Measurements from ENCODE around the gene CCL22. TPM values are rescaled to one million over a fixed set of nuclear protein-coding genes. Genes with fewer than 3 reads are reported as not detected.
"Not testable (repeated sequence)": the region's sequence is repeated elsewhere in the genome, so short reads cannot be mapped to it uniquely, and the experiment has no call there.

The CCL22 gene
- total RNA-seq, 1 experiment from 2014 or later, result 0.66 TPM

DNA sequence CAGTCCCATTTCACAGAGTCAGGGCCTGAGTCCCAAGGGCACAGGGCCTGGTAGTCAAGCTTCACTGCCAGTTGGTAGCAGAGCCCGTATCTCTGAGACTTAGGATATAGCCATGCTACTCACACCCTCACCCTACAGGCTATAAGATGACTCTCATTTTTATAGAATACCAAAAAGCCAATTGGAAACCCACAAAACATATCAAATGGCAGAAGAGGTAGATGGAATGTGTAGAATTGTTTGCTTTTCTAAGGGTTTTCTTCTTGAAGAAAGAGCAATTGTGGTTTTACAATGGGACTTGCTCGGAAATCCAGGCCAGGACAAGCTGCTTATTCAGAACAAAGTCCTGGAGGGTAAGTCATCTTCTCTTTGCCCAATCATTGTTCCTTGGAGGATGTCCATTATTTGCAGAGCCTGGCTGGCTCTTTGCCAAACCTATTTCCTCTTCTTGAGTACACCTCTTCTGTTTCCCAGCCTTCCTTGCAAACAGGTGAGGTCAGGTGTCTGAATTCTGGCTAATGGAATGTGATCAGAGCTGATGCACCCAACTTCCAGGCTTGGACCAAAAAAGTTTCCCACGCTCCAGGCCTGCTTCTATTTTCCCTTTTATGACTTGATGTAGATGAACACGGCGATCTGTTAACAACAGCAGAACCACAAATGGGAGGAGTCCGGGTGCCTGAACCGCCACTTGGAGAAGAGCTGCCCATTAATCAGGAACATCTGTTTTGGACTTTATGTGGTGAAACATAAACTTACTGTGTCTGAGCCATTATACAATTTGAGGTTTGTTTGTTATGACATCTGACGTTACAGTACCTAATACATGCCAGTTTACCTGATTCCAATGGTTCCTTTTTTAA is 16.9 kb upstream of the CCL22 start:
- ATAC-seq (no peak), DNase-seq (ENCODE audit: low read depth, low spot score) (no peak)
- RAD21 ChIA-PET (ENCODE audit: low non-redundant PET in 1 of 2, low total read pairs in 2 of 2, uncharacterized antibody in 2 of 2, unreplicated experiment in 2 of 2), result no interaction called here
- no peaks in the 10 kb centered on the region for H4K20me1 ChIP-seq (ENCODE audit: insufficient read depth)
- H3K4me2 ChIP-seq (ENCODE audit: low read length), result no peak overlapping the region
- peaks cover 0 to 3% of the 10 kb centered on the region in 2 experiments; a peak in 1 of 4 replicates for H3K4me1 ChIP-seq (ENCODE audit: control insufficient read depth in 1 of 2, insufficient read depth in 2 of 2, low read length in 2 of 2)
- no peaks in the 10 kb centered on the region for H3K9me2 ChIP-seq (ENCODE audit: insufficient read depth)
- intact Hi-C loops (cut with micrococcal nuclease), result no loop called here
- no peaks in the 10 kb centered on the region for H3K27me3 ChIP-seq (ENCODE audit: insufficient read depth, low read length)
- H3K79me2 ChIP-seq (ENCODE audit: insufficient read depth, low read length), result no peaks in the 10 kb centered on the region
- no peak overlapping the region for H3K4me3 ChIP-seq (replicated peaks in 1 of 2; ENCODE audit: low read depth in 1 of 2, low read length in 2 of 2)
- POLR2A ChIA-PET, result no interaction called here
- BruUV-seq (replicated peaks), result no TSS peak
- H3K36me3 ChIP-seq (ENCODE audit: control insufficient read depth in 1 of 2, insufficient read depth in 2 of 2, low read length in 2 of 2), result no peaks in the 10 kb centered on the region
- no peak overlapping the region for H3K27ac ChIP-seq (ENCODE audit: low read depth, low read length)
- H3K9ac ChIP-seq (ENCODE audit: low read length), result no peak overlapping the region
- no peaks in the 10 kb centered on the region for H3K9me3 ChIP-seq (ENCODE audit: control insufficient read depth in 1 of 2, insufficient read depth in 1 of 2, low read depth in 1 of 2, low read length in 2 of 2)
- CTCF ChIA-PET, result no interaction called here
- TF ChIP-seq CEBPB (IDR thresholded peaks at IDR 0.05; ENCODE audit: low read depth) (no peak), ZFX (IDR thresholded peaks at IDR 0.05) (no peak), YY1 (IDR thresholded peaks at IDR 0.05; ENCODE audit: extremely low read depth, insufficient replicate concordance, low read depth, low read length) (no peak)
- no peak overlapping the region for H2AFZ ChIP-seq (ENCODE audit: low read depth, low read length, poor library complexity, severe bottlenecking)

DNA sequence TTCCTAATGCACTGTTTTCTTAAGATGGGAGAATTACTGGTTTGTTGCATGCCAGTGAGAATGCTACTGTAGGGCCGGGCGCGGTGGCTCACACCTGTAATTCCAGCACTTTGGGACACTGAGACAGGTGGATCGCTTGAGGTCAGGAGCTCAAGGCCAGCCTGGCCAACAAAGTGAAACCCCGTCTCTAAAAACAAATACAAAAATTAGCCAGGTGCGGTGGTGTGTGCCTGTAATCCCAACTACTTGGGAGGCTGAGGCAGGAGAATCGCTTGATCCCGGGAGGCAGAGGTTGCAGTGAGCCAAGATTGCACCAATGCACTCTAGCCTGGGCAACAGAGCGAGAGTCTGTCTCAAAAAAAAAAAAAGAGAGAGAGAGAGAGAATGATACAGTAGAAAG is 16.0 kb upstream of the CCL22 start:
- H2AFZ ChIP-seq (ENCODE audit: low read depth, low read length, poor library complexity, severe bottlenecking); DNase-seq (ENCODE audit: low read depth, low spot score); H3K4me2 ChIP-seq (ENCODE audit: low read length); ATAC-seq; H3K36me3 ChIP-seq (ENCODE audit: control insufficient read depth in 1 of 2, insufficient read depth in 2 of 2, low read length in 2 of 2); H4K20me1 ChIP-seq (ENCODE audit: insufficient read depth); H3K9me2 ChIP-seq (ENCODE audit: insufficient read depth); H3K9me3 ChIP-seq (ENCODE audit: control insufficient read depth in 1 of 2, insufficient read depth in 1 of 2, low read depth in 1 of 2, low read length in 2 of 2); H3K9ac ChIP-seq (ENCODE audit: low read length); RAD21 ChIA-PET (ENCODE audit: low non-redundant PET in 1 of 2, low total read pairs in 2 of 2, uncharacterized antibody in 2 of 2, unreplicated experiment in 2 of 2); H3K4me3 ChIP-seq (replicated peaks in 1 of 2; ENCODE audit: low read depth in 1 of 2, low read length in 2 of 2); intact Hi-C loops (cut with micrococcal nuclease); BruUV-seq (replicated peaks); H3K27ac ChIP-seq (ENCODE audit: low read depth, low read length); POLR2A ChIA-PET; H3K27me3 ChIP-seq (ENCODE audit: insufficient read depth, low read length); H3K4me1 ChIP-seq (ENCODE audit: control insufficient read depth in 1 of 2, insufficient read depth in 2 of 2, low read length in 2 of 2); CTCF ChIA-PET; H3K79me2 ChIP-seq (ENCODE audit: insufficient read depth, low read length): not testable (repeated sequence)
